ENCODE measurements around the gene RASGRP2. TPM values are rescaled to one million over a fixed set of nuclear protein-coding genes. Genes with fewer than 3 reads are reported as not detected.

The RASGRP2 gene
- total RNA-seq, 1 donor from 2014 or later, result 30.8 TPM

DNA sequence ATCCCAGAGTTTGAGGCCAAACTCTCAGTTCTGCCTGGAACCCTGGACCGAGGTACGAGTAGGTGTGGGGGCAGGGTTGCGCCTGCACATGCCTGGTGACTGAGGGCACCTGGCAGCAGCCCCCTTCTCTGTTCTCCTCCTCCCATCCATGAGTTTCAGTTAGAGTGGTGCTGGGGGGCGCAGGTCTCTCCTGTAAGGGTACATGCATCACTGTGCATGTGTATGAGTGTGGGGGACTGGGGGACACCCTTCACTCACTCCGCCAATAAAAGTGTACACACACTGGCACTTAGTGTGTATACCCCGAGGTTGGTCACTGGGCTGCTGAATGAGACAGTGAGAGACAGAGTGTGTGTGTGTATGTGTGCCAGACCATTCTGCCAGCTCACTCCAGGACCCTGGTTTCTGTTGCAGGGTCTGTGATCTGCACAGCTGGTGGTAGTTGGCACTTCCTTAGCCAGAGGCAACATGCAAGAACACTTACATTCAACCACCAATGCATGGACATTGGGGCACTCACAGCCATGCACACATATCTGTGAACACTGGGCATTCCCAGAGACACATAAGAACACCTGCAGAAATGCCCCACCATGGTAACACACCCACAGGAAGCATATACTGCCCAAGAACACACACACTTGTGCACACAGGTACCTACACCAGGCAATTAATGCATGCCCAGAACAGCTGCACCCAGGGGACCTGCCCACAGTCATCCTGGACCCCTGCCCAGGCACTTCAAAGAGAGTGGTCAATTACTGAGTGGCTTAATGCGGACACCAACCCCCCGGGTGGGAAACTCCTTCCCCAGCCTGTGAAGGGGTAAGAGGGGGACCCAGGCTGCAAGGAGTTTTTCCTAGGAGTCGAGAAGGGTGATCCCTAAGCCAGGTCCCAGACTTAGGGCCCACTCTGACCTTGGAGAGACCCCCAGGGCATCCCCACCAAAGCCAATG lies 19.8 kb downstream of the RASGRP2 start:
- intact Hi-C loops (cut with DNase I), result loop anchor here (2.0 kb wide), 1 partner anchor 35 kb away; no protein-coding TSS in a partner anchor
- DNase-seq (ENCODE audit: low spot score), result no peak

DNA sequence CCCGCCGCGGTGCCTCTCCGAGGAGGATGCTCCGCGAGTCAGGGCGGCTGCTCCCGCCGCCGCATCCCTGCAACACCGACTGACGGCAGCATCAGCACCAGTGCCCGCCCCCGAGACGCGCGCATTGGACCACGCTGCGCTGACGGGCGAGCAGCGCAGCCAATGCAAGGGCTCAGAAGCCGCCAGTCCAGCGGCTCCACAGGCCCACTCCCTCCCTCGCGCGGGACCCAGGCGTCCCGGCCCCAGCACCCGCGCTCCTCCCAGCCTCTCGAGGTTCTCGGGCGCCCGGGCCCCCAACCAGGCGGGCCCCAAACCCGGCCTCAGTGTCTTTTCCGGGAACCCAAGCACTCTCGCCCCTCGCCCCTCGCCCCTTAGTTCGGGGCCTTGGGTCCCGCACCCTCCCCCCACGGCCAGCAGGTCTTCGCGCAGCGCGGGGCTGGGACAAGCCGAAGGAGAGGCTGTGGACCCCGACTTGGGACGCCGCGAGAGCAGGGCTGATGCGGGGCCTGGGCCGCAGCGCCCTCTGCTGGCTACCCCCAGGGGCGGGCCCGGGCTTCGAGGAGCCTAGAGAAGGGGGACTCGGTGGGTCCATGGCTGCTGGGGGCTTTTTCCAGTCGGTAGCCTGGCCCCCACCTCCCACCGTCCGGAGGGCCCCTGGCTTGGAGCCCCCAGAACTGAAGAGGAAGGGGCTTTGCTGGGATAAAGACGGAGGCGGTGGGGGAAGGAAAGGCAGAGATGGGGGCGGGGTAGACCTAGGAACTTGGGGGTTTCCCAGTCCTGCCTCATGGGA lies 20.6 kb downstream of the RASGRP2 start, which contains the start of gene NRXN2:
Gene NRXN2, minus strand, starts transcription at position 81 of the 790 bp plus-strand sequence. CDS start 9,498 bp downstream, outside the sequence.
- intact Hi-C loops (cut with DNase I), result no loop called here
- DNase-seq (ENCODE audit: low spot score), result peak; percentile 95

DNA sequence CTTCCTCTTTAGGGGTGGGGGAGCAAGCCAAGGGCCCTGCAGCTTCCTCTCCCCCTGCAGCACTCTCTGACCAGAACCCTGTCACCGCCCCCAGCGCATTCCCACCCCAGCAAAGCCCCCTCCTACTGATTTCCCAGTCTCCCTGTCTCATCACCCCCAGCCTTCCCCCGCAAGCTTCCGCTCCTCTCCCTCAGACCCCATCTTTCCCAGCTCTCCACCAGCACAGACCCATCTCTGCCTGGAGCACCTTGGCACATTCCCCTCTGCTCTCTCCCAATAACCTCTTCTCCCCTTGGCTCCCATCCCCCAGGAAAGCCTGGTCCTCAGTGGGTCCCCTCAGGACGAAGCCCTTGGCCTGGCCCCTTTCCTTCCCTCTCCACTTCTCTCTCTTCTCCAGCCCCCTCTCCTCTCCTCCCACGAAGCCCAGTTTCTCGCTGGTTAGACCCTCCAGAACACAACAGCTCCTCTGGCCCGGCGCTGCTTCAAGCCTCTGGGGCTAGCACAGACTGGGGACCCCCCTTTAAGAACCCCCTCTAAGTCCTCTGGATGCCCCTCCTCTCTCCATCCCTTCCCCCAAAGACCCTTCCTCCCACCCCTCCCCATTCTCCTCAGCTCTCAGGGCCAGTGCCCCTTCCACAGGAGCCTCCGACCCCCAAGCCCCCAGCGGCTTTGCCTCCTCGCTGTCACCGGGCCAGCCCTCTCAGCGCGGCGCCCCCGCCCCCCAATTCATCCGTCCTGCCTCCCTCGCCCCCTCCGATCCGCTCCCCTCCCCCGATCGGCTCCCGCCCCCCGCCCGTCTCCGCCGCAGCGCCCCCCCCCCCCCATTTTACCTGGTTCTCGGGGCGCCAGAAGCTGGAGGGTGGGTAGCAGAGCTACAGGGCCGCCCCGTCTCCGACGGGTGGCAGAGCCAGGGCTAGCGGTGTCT lies 21.5 kb downstream of the RASGRP2 start:
- DNase-seq (ENCODE audit: low spot score), result no peak
- intact Hi-C loops (cut with DNase I), result no loop called here

DNA sequence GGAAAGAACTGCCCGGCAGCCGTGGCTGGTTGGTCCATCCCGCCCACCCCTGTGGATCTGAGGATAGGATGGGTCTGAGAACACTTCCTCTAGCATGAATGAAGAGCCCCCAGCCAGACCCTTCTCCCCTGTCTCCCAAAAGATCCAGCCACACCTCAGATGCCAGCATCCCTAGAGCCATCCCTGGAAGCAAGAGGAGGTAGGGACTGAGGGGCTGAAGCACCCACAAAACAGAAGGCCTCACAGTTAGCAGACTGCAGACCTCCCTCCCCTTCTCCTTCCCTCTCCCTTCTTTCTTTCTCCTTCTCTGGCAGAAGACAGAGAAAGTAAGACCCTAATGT lies 22.6 kb downstream of the RASGRP2 start:
- no peak for DNase-seq (ENCODE audit: low spot score)
- intact Hi-C loops (cut with DNase I), result no loop called here

DNA sequence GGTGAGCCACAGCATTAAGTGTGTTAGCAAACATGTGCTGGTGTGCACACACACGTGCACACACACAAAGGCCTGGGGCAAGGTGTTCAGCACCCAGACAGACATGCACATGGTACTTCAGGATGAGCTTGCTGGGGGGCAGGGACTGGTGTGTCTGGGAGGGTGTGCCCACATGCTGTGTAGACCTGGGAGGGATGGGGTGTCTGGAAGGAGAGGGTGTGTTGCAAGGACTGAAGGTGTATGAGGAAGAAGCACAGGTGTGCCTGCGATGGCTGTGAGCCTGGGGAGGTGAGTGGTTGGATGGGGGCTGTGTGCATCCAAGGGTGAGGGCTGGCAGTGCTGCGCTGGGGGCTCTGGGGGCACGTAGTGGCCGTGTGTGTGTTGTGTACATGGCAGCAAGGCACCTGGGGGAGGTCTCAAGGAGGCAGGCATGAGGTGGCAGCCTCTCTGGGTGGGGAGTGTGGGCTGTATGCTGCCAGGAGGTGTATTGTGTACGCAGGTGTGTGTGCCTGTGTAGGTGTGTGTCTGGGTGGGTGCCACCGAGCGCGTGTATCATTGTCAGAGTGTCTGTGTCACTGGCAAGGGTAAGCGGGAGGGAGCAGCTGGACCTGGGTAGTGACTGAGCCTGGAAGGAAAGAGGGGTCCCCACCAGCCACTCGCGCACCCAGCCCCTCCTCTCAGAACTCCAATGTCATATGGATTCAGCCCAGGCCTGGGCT lies 23.1 kb downstream of the RASGRP2 start:
- intact Hi-C loops (cut with DNase I), result no loop called here

DNA sequence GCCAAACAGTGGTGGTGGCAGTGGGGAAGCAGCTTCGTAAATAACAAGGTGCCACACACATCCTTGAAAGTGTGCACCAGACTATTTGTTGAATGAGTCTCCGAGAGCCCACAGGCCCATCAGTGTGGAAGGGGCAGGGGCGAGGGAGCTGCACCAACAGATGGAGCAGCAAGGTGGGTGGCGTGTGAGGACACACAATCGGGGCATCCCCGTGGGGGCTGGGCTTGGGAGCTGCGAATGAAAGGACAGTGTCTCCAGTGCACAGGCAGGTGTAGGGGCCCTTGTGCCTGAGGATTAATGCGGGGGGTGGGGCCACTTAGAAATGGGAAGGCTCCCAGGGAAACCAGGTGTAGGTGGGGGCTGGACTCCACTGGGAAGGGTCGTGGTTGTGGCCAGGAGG lies 23.8 kb downstream of the RASGRP2 start:
- no peak for DNase-seq (ENCODE audit: low spot score)
- intact Hi-C loops (cut with DNase I), result no loop called here

More for the DNA sequence above, 23.1 kb downstream of the RASGRP2 start:
- DNase-seq (ENCODE audit: low spot score), result no peak

DNA sequence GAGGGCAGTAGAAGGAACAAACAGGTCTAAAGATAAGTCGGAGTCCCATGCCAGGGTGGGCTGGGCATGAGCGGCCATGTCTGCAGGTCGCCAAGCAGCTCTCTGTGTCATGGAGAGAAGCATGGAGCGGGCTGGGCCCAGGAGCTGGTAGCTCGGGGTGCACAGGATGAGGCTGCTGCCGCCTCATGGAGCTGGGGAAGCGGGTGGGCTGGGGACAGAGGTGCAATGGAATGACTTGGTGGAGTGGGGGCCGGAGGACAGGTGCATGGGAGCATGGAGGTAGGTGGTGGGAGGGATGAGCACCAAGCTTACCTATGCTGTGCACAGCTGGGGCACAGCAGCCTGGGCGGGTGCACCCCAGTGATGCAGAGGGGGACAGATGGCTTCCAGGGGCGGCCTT lies 24.5 kb downstream of the RASGRP2 start:
- intact Hi-C loops (cut with DNase I), result no loop called here
- no peak for DNase-seq (ENCODE audit: low spot score)

DNA sequence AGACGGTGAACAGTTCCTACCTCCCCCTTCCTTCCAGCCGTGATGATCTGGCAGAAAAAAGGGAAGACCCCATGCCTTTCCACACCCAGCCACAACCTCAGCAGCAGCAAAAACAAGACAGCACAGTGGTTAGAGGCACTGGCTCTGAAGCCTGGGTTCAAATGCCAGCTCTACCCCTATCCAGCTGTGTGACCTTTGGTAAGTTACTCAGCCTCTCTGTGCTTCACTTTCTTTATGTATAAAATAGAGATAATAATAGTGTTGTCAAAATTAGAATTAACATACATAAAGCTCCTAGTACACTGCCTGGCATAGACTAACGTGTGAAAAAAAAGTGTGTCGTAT lies 25.2 kb downstream of the RASGRP2 start:
- intact Hi-C loops (cut with DNase I), result no loop called here
- no peak for DNase-seq (ENCODE audit: low spot score)

DNA sequence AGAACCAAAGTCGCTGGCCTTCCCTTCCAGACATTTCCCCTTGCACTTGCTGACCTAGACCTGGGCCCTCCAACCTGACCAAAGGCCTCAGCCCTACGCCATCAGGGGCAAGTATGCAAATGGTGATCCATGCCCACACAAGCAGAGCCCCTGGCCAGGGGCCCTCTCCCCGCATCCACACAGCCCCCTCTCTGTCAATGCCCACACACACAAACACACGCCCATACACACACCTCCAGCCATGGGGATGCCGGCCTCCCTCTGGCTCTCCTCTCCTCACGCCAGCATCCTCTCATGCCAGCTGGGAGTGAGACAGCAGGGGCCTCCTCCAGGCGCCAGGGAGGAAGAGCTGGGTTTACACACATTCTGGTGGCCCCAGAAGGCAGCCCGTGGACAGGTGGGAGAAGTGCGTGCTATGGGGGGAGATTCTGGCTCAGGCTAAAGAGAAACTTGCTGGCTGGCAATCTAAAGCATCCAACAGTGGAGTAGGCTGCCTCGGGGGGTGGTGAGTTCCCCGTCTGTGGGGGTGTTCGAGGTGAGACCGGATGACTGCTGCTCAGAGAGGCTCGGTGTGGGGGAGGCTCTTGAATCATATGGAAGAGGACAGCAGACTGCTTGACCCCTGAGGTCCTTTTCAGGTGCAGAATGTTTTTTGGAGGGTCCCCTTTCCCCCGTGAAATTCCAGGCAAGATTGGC lies 25.7 kb downstream of the RASGRP2 start:
- no peak for DNase-seq (ENCODE audit: low spot score)
- intact Hi-C loops (cut with DNase I), result no loop called here

DNA sequence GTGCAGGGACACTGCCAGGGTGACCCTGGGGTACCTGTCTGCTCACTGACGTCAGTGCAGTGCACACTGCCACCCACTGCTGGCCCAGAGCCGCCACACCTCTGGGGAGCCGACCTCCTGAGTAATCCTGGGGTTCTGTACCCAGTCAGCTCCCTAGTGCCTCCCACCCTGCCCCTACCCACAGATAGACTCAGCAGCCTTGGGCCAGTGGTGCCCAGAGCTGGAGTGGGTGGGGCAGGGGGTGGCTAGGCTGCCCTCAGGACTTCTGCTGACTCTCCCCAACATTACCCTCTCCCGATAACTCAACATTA lies 26.7 kb downstream of the RASGRP2 start:
- no peak for DNase-seq (ENCODE audit: low spot score)
- intact Hi-C loops (cut with DNase I), result no loop called here

DNA sequence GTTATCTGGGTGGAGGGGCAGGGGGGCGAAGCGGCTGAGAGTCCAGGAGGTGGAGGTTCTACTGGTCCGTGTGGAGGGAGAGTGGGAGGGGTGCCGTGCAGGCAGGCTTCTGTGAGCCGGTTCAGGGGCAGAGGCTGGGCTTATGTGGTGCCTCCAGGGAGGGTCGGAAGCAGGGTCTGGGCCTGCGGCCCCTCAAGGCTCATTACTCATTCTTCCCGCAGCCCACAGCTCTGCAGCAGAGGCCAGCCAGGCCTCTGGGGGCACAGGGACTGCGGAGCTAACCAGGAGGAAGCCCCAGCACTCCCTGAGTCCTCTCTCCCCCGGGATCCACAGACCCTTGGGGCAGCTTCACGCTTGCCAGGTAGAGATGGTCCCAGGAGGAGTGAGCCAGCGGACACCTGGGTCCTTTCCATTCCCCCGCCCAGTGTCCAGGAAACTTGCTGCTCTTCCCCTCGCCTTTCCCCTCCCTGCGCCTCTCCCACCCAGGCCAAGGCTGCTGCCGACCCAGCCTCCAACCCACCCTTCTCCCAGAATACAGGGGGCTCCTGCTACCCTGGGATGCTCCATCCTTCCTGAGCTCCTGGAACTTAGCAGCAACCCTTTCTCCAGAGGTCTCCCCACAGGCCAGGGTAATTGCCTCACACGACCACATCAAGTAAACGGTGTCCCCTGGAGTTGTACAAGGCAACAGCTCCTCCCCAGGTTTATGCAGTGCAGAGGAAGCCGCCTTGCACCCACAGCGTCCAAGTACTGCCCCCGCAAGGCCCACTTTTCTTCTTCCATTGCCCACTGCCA lies 27.3 kb downstream of the RASGRP2 start:
- DNase-seq (ENCODE audit: low spot score), result no peak
- intact Hi-C loops (cut with DNase I), result no loop called here

DNA sequence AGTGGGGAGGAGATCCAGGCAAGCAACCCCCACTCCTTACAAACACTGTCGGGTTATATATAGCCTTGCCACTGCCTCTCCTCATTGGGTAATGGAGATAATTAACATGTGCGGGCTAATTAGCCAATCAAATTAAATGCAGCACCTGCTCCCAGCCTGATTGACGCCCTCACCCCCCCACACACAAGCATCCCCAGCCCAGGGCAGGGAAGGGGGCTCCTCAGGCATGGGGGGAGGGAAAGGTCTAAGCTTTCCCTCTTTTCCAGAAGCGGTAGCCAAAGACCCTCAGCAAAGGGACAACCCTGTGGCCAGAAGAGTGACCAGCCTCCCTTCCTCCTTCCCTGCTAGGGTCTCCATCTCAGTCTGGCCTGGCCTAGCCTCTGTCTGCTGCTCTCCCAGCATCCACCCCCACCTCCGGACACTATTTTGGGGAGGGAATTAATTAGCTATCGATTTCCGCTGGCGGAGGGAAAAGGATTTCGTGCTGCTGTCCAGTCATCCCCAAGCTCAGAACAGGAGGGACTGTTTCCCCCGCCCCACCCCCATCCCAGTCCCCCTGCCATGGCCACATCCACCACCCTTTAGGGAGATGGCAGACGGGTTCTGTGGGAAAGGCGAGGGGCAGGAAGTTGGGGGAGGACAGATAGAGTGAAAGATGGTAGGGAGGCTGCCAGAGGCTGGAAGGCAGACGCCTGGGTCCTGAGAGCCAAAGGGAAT lies 28.0 kb downstream of the RASGRP2 start:
- no peak for DNase-seq (ENCODE audit: low spot score)
- intact Hi-C loops (cut with DNase I), result no loop called here

DNA sequence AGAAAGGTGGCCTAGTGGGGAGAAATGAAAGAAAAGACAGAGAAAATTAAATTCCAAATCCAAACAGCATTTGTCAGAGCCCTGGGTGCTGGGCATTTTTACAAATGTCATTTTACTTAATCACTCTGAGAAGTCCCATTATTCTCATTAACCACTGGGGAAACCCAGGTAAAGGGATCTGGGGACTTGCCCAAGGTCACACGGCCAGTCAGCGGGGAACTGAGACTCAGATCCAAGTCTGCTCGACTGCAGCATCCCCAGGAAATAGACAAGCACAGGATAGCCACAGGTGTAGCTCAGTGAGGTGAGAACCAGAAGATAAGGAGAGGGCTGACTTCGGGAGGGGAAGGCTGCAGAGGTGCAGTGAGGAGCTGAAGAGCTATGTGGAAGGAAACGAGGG lies 28.8 kb downstream of the RASGRP2 start:
- no peak for DNase-seq (ENCODE audit: low spot score)
- intact Hi-C loops (cut with DNase I), result no loop called here

DNA sequence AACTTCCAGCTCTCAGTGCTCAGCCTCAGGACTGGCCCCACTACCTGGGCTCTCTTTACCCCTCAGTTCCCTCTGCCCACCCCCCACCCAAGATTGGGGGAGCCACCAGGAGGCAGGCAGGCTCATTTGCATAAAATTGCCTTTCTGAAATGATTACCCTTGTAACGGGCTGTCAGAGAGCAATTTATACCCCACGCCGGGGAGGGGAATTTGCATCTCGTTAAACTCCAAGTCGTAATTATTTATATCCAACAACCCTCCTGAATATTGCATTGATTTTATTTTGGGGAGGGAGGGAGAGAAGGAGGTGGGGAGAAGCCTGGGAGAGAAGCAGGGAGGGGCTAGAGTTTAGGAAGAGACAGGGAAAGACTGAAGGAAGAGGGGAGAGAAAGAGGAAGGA lies 29.3 kb downstream of the RASGRP2 start:
- intact Hi-C loops (cut with DNase I), result no loop called here
- DNase-seq (ENCODE audit: low spot score), result no peak

DNA sequence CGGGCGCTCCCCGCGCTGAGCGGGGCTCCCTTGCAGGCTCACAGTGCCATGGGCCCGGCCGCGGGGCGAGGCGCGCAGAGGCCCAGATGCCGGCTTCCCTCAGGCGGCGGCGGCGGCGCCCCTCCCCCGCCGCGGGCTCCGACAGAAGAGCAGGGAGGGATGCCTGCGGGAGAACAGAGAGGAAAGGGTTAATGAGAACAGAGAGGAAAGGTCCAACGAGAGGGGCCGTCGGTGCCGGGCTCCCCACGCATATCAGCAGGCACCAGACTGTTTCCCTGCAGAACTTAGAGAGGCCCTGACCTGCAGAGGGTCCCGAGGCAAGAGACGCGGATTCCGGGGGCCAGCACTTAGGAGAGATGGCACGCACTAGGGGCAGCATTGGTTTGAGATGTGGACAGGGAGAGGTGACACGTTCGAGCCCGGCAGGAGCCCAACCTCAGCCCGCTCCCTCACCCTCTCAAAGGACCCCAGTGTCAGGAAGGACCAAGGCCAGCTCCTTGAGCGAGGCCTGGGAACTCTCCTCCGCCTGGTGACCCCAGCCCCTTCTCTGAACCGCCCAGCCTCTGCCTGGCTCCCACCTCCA lies 30.1 kb downstream of the RASGRP2 start:
- no peak for DNase-seq (ENCODE audit: low spot score)
- intact Hi-C loops (cut with DNase I), result no loop called here

DNA sequence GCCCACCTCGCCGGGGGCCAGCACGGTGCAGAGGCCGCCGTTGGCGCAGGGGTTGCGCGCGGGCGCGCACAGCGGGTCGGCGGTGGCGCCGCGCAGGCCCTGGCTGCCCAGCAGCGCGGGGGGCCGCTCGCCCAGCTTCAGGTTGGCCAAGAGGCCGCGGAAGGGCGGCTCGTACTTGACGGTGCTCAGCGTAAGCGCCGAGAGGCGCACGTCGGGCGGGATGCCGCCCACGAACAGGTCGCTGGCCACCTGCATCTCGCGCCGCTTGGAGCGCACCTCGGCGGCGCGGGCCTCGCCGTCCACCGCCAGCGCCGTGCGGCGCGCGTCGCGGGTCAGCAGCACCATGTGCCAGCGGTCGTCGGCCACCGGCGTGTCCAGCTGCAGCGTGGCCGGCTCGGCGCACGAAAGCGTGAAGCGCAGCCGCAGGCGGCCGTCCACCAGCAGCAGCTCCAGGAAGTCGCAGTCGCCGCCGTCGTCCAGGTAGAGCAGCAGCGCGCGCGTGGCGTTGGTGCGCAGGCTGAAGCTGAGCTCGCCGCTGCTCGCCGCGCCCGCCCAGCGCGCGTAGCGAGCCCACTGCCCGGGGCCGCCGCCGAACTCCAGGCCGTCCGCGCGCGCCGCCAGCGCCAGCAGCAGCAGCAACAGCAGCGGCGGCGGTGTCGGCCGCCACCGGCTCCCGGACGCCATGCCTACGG lies 30.8 kb downstream of the RASGRP2 start:
- no peak for DNase-seq (ENCODE audit: low spot score)
- intact Hi-C loops (cut with DNase I), result no loop called here

All from cardiac septum (tissue), 1 donor.